GM12878 (cell line): ENCODE data around the gene KLHL9. TPM values are rescaled to one million over a fixed set of nuclear protein-coding genes. Genes with fewer than 3 reads are reported as not detected.

Source experiments
- ATAC-seq: fragments of 200-7000 bp; cut with Tn5 transposase; 3 replicates; pipeline ENCODE4 v1.9.1; 2020; ENCODE audit warnings: mild to moderate bottlenecking, moderate library complexity
- BruUV-seq: library from RNA; stranded (reverse); fragments of 400-500 nt; replicated peaks from 2 replicates; lab custom pipeline; 2021; lab: Mats Ljungman, UMichigan
- CTCF ChIA-PET: fragments of 300-600 bp; sonication (Branson Sonifier 250); formaldehyde crosslinking; extraction: SDS; loops from one replicate; lab custom pipeline; 2021; ENCODE audit warnings: inconsistent platforms; lab: Yijun Ruan, JAX
- POLR2A ChIA-PET: fragments of 350-600 bp; formaldehyde crosslinking; extraction: SDS; loops from one replicate; lab custom pipeline; 2021; ENCODE audit warnings: inconsistent platforms; lab: Charles Lee
- RAD21 ChIA-PET: fragments of 300-600 bp; sonication (Branson Sonifier 250); formaldehyde crosslinking; loops from one replicate; lab custom pipeline; 2023; ENCODE audit warnings: antibody characterized with exemption; ENCODE audit not compliant: unreplicated experiment; lab: Charles Lee
- SMC1A ChIA-PET: fragments of 300-600 bp; sonication (Branson Sonifier 250); formaldehyde crosslinking; loops from one replicate; lab custom pipeline; 2023; ENCODE audit not compliant: unreplicated experiment, uncharacterized antibody; lab: Charles Lee
- DNase-seq: peaks from one replicate; pipeline ENCODE4 v3.0.0-alpha.2; 2011; ENCODE audit warnings: low read depth, low spot score
- FAIRE-seq: peaks from 3 replicates; lab custom pipeline; 2011; peaks lifted over from hg19 to GRCh38; lab: Jason Lieb, UNC
- H2AFZ ChIP-seq: 2 replicates; pipeline ENCODE4 v1.6.0; 2011; ENCODE audit warnings: low read depth, low read length, control low read depth; ENCODE audit not compliant: control insufficient read depth
- H3K27ac ChIP-seq: 2 replicates; pipeline ENCODE4 v1.5.1; 2011; ENCODE audit warnings: control low read depth; ENCODE audit not compliant: control insufficient read depth, insufficient read depth
- H3K27me3 ChIP-seq, 2 experiments: replicated peaks in 1 of 2; 2 replicates each; pipeline versions ENCODE4 v1.6.0 to v1.6.1; 2011; ENCODE audit warnings: low read length in 1 of 2; ENCODE audit not compliant: control insufficient read depth in 2 of 2, insufficient read depth in 2 of 2
- H3K36me3 ChIP-seq, 2 experiments: 2 replicates each; pipeline ENCODE4 v1.5.1; 2011; ENCODE audit warnings: low read length in 1 of 2; ENCODE audit not compliant: control insufficient read depth in 2 of 2, insufficient read depth in 2 of 2
- H3K4me1 ChIP-seq: 2 replicates; pipeline ENCODE4 v1.6.1; 2011; ENCODE audit warnings: mild to moderate bottlenecking, low read length, moderate library complexity, mixed read lengths; ENCODE audit not compliant: control insufficient read depth, insufficient read depth
- H3K4me2 ChIP-seq: 2 replicates; pipeline ENCODE4 v1.6.0; 2011; ENCODE audit warnings: control low read depth; ENCODE audit not compliant: control insufficient read depth, insufficient read depth
- H3K4me3 ChIP-seq: fragments of 200-600 bp; sonication (generic); 2 replicates; pipeline ENCODE4 v1.5.1; 2016
- H3K79me2 ChIP-seq: 2 replicates; pipeline ENCODE4 v1.6.0; 2011; ENCODE audit warnings: low read length; ENCODE audit not compliant: control insufficient read depth, insufficient read depth
- H3K9ac ChIP-seq: 2 replicates; pipeline ENCODE4 v1.8.0; 2011; ENCODE audit warnings: low read length, control low read depth, mixed read lengths; ENCODE audit not compliant: control insufficient read depth, insufficient read depth
- H3K9me3 ChIP-seq: replicated peaks from 3 replicates; pipeline ENCODE4 v1.5.1; 2011; ENCODE audit warnings: mild to moderate bottlenecking, low read length; ENCODE audit not compliant: control insufficient read depth, insufficient read depth
- H4K20me1 ChIP-seq: 2 replicates; pipeline ENCODE4 v1.6.0; 2011; ENCODE audit not compliant: control insufficient read depth, insufficient read depth
- CHD4 ChIP-seq: fragments of 200-600 bp; sonication (generic); IDR thresholded peaks from 2 replicates; pipeline ENCODE4 v1.6.1; 2016; ENCODE audit warnings: mild to moderate bottlenecking
- EED ChIP-seq: sonication (generic); IDR thresholded peaks from 2 replicates; pipeline ENCODE4 v1.6.1; 2016; ENCODE audit warnings: antibody characterized with exemption, low read depth
- ETV6 ChIP-seq, 2 experiments: fragments of 450-650 bp in 1 of 2; IDR thresholded peaks in 1 of 2; conservative IDR thresholded peaks in 1 of 2; 2 replicates each; pipeline ENCODE4 v1.6.1; 2014; ENCODE audit warnings: antibody characterized with exemption in 1 of 2, borderline replicate concordance in 1 of 2, low read depth in 1 of 2, mild to moderate bottlenecking in 1 of 2, moderate library complexity in 1 of 2
- MXI1 ChIP-seq: fragments of 150-350 bp; IDR thresholded peaks from 2 replicates; pipeline ENCODE4 v1.6.1; 2011; ENCODE audit warnings: low read depth, mild to moderate bottlenecking, inconsistent platforms, low read length, improper control_type of control experiment
- NRF1 ChIP-seq: conservative IDR thresholded peaks from 2 replicates; pipeline ENCODE4 v1.6.1; 2011; ENCODE audit warnings: mild to moderate bottlenecking, low read depth, low read length, improper control_type of control experiment
- PAX8 ChIP-seq: fragments of 450-650 bp; IDR thresholded peaks from 2 replicates; pipeline ENCODE4 v1.6.1; 2017; ENCODE audit warnings: mild to moderate bottlenecking, moderate library complexity
- RAD51 ChIP-seq: fragments of 450-650 bp; IDR thresholded peaks from 2 replicates; pipeline ENCODE4 v1.6.1; 2016; ENCODE audit warnings: moderate library complexity, mild to moderate bottlenecking, inconsistent platforms
- RCOR1 ChIP-seq: conservative IDR thresholded peaks from 2 replicates; pipeline ENCODE4 v1.6.1; 2012; ENCODE audit warnings: low read depth, low read length, improper control_type of control experiment
- RUNX3 ChIP-seq: IDR thresholded peaks from 2 replicates; pipeline ENCODE4 v1.6.1; 2012; ENCODE audit warnings: low read length, inconsistent platforms
- TCF3 ChIP-seq: IDR thresholded peaks from 2 replicates; pipeline ENCODE4 v1.6.1; 2012; ENCODE audit warnings: low read depth, mild to moderate bottlenecking, low read length, borderline replicate concordance; ENCODE audit not compliant: insufficient read depth
- ZNF622 ChIP-seq: fragments of 450-650 bp; IDR thresholded peaks from 2 replicates; pipeline ENCODE4 v1.6.1; 2017; ENCODE audit warnings: mild to moderate bottlenecking, inconsistent platforms
- WGBS: methylation state at CpG from one replicate; pipeline ENCODE4 v1.1.6; 2016; ENCODE audit warnings: low lambda C conversion rate; ENCODE audit not compliant: insufficient replicate concordance, insufficient coverage; ENCODE audit errors: missing lambda C conversion rate; 5-methylcytosine and 5-hydroxymethylcytosine counted together
- in situ Hi-C: fragments of 300-500 bp; cut with MboI; formaldehyde crosslinking; loops from 9 replicates; pipeline ENCODE4 v1.14.3; 2018; ENCODE audit warnings: mixed read lengths
- intact Hi-C: fragments of 100-400 bp; cut with micrococcal nuclease; formaldehyde crosslinking; loops from one replicate; pipeline ENCODE4 v1.14.2; 2022; ENCODE audit not compliant: unreplicated experiment
- polyA plus RNA-seq, 11 experiments: library from polyadenylated mRNA; depleted of rRNA in 4 of 11; unstranded in 6 of 11; stranded (reverse) in 5 of 11; fragments of >200 nt; fragmentation: Nextera tagmentation in 4 of 11; fragmentation: Illumina TruSeq in 1 of 11; extraction: Ambion mirVana in 4 of 11; extraction: Trizol in 1 of 11; gene quantifications; 1 replicate in 1 of 11; 2 replicates in 10 of 11; pipeline versions ENCODE4 v1.2.1 to v1.2.3, GENCODE V29; 2011 to 2016; ENCODE audit warnings: inconsistent platforms in 2 of 11, missing spikeins in 2 of 11, low read depth in 1 of 11
- total RNA-seq, 4 experiments: library from RNA; depleted of rRNA in 3 of 4; stranded (reverse); fragments of >200 nt in 3 of 4; fragmentation: Illumina TruSeq in 1 of 4; extraction: Trizol in 1 of 4; gene quantifications; 2 replicates each; pipeline versions ENCODE4 v1.2.1 to v1.2.3, GENCODE V29; 2013 to 2021
- TF ChIP-seq, protein P1 (sequence below): fragments of 450-650 bp; IDR thresholded peaks from 2 replicates; pipeline ENCODE4 v1.6.1; 2017; ENCODE audit warnings: low read depth, mild to moderate bottlenecking, moderate library complexity
- TF ChIP-seq, protein P2 (sequence below): fragments of 450-650 bp; conservative IDR thresholded peaks from 2 replicates; pipeline ENCODE4 v1.6.1; 2017; ENCODE audit warnings: mild to moderate bottlenecking, moderate library complexity

KLHL9 gene
- total and polyA plus RNA-seq, 10 of the 15 experiments (the other 5 are each of a cell fraction or from before 2014, with no cell fraction given) = 3.8 to 37.7 (median 17.4) TPM

DNA sequence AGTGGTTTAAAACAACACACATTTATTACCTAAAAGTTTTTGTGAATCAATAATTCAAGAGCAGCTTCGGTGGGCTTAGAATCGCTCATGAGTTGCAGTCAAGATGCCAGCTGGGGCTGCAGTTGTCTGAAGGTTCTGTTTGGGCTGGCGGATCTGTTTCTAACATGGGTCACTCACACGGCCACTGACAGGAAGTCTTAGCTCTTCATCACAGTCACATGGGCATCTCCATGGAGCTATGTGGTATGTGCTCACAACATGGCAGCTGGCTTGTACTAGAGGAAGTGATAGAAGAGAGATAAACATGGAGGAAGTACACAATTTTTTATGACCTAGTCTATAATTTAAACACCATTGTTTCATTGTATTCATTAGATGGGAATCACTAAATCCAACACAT lies 11.2 kb downstream of the KLHL9 start (continued):
- TF ChIP-seq, protein P1, sequence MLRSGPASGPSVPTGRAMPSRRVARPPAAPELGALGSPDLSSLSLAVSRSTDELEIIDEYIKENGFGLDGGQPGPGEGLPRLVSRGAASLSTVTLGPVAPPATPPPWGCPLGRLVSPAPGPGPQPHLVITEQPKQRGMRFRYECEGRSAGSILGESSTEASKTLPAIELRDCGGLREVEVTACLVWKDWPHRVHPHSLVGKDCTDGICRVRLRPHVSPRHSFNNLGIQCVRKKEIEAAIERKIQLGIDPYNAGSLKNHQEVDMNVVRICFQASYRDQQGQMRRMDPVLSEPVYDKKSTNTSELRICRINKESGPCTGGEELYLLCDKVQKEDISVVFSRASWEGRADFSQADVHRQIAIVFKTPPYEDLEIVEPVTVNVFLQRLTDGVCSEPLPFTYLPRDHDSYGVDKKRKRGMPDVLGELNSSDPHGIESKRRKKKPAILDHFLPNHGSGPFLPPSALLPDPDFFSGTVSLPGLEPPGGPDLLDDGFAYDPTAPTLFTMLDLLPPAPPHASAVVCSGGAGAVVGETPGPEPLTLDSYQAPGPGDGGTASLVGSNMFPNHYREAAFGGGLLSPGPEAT = no peak
- TF ChIP-seq NRF1 (no peak), TCF3 (no peak)

DNA sequence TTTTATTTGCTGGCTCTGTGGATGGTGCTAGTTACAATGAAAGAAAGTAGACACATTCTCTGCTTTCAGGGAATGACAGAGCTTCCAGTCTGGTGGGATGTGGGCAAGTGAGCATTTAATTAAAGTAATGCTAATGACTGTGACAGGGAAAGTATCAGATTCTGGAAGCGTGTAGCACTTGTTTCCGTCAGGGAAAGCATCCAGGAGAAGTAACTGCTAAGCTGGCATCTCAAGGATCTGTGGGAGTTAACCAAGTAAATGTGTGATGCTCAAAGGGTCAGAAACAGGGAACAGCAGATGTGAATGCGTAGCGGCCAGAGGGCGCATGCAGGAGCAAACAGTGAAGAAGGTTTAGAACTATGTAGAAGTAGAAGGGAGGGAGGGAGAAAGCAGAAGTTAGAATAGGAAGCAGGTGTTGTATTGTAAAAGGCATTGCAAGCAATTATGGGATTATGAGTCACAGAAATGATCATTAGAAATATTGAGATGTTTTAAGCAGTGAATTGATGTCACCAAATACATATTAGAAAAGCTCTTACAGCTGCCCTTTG lies 12.2 kb downstream of the KLHL9 start:
- no peak overlapping the region for H3K27ac ChIP-seq
- no peak for TF ChIP-seq ZNF622
- TF ChIP-seq, protein P2, sequence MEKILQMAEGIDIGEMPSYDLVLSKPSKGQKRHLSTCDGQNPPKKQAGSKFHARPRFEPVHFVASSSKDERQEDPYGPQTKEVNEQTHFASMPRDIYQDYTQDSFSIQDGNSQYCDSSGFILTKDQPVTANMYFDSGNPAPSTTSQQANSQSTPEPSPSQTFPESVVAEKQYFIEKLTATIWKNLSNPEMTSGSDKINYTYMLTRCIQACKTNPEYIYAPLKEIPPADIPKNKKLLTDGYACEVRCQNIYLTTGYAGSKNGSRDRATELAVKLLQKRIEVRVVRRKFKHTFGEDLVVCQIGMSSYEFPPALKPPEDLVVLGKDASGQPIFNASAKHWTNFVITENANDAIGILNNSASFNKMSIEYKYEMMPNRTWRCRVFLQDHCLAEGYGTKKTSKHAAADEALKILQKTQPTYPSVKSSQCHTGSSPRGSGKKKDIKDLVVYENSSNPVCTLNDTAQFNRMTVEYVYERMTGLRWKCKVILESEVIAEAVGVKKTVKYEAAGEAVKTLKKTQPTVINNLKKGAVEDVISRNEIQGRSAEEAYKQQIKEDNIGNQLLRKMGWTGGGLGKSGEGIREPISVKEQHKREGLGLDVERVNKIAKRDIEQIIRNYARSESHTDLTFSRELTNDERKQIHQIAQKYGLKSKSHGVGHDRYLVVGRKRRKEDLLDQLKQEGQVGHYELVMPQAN = no peak
- no peak for TF ChIP-seq PAX8
- TF ChIP-seq CHD4 = no peak
- TF ChIP-seq RCOR1 = no peak
- TF ChIP-seq MXI1 = no peak
- no peak for TF ChIP-seq ETV6 (conservative IDR thresholded peaks at IDR 0.05 in 1 of 2, IDR thresholded peaks at IDR 0.05 in 1 of 2; ENCODE audit: borderline replicate concordance in 1 of 2, low read depth in 1 of 2)
- no peak for TF ChIP-seq RUNX3
- TF ChIP-seq RAD51 = no peak
- no peak for TF ChIP-seq EED
- DNase-seq = no peak
- H2AFZ ChIP-seq = no peak overlapping the region
- SMC1A ChIA-PET = interaction anchor here (1.1 to 7.4 kb wide), 10 partner anchors 9 to 132 kb away, joined by 3 to 116 read pairs (median 4); partner anchors contain the start of gene KLHL9
- POLR2A ChIA-PET = no interaction called here
- no peak overlapping the region for H3K4me2 ChIP-seq
- no peak for ATAC-seq
- H4K20me1 ChIP-seq = no peaks in the 10 kb centered on the region
- H3K9ac ChIP-seq = no peak overlapping the region
- intact Hi-C loops = no loop called here
- RAD21 ChIA-PET = interaction anchor here (0.8 to 5.0 kb wide), 6 partner anchors 72 to 140 kb away, joined by 3 to 86 read pairs (median 4); partner anchors contain the start of gene IFNA8
- in situ Hi-C loops = loop anchor here (10.0 kb wide), 1 partner anchor 132 kb away; no protein-coding TSS in a partner anchor
- CTCF ChIA-PET = interaction anchor here (0.8 to 6.5 kb wide), 13 partner anchors 7 to 466 kb away, joined by 3 to 168 read pairs (median 7); no protein-coding TSS in a partner anchor
- H3K27me3 ChIP-seq = no peaks in the 10 kb centered on the region
- peaks cover 0 to 17% of the 10 kb centered on the region in 2 experiments; a peak in 3 of 4 replicates for H3K36me3 ChIP-seq
- no peak overlapping the region for H3K4me3 ChIP-seq
- FAIRE-seq = no peak
- WGBS = 98% methylated on average over 5 of the region's 5 CpGs
- no peaks in the 10 kb centered on the region for H3K9me3 ChIP-seq
- no peaks in the 10 kb centered on the region for H3K4me1 ChIP-seq
- BruUV-seq = no TSS peak
- peaks cover 8% of the 10 kb centered on the region for H3K79me2 ChIP-seq
